NCI-H2171 treated with DMSO at 0.1 percent for 48 hours (cell line): ENCODE results near the gene SMIM14.
"Not testable (repeated sequence)": the region's sequence is repeated elsewhere in the genome, so short reads cannot be mapped to it uniquely, and the experiment has no call there.

Source experiments
- DNase-seq: peaks from one replicate; lab custom pipeline; 2025; lab: John Stamatoyannopoulos, UW

SMIM14 gene

DNA sequence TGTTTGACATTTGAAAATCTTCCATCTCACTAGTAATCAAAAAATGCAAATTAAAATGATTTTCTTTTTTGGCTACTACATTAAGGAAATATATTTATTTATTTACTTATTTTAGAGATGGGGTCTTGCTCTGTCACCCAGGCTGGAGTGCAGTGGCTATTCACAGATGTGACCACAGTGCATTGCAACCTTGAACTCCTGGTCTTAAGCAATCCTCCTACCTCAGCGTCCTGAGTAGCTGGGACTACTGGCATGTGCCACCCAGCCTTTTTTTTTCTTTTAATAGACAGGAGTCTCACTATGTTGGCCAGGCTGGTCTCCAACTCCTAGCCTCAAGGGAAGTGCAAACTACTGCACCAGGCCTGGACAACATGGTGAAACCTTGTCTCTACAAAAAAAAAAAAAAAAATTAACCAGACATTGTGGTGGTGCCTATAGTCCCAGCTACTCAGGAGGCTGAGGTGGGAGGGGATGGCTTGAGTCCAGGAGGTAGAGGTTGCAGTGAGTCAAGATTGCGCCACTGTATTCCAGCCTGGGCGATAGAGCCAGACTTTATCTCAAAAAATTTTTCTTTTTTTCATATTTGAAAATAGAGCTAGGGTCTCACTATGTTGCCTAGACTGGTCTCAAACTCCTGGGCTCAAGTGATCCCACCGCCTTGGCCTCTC is 4.4 kb upstream of the SMIM14 start:
- DNase-seq, result no peak

- no peak for DNase-seq
These were observed 2.8 kb upstream of the SMIM14 start for GRCh38 chr4:39641451-39641850.

GRCh38 chr4:39637586-39638353 is 895 bp downstream of the SMIM14 start:
- DNase-seq, result peak; percentile 16

- no peak for DNase-seq
These were observed 1.5 kb downstream of the SMIM14 start for GRCh38 chr4:39637221-39637585.

DNA sequence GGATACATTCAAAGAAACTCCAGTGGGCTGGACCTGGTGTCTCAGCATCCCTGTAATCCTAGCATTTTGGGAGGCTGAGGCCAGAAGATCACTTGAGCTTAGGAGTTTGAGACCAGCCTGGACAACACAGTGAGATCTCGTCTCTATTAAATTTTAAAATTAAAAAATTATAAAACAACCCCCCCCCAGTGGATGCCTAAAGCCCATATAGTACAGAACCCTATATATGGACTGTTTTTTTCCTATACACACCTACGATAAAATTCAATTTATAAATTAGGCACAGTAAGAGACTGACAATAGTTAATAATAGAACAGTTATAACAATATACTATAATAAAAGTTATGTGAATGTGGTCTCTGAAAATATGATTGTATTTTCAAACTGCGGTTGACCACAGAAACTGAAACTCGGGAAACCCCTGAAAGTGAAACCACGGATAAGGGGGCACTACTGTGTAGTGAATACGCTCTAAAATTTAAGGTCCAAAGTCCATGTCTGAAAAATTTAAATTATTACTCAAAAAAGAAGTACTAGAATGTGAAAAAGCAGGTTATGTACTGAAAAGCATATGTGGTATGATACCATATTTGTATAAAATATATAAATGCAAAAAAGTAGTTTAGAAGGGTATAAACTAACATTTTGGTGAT is 2.0 kb downstream of the SMIM14 start:
- DNase-seq, result no peak

DNA sequence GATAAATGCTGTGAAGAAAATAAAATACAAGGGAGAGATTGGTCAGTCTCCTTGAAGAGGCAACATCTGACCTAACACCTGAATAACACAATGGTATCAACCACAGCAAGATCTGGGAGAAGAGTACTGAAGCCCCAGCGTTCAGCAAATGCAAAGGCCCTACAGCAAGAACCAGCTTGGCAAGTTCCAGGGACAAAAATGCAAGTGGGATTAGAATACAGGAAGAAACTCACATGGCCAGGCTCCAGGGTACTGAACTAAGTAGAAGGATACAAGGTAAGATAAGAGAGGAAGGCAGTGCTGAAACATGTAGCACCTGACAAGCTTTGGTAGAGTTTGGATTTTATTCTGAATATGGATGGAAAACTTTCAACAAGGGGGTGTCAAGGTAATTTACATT is 3.6 kb downstream of the SMIM14 start:
- no peak for DNase-seq

DNA sequence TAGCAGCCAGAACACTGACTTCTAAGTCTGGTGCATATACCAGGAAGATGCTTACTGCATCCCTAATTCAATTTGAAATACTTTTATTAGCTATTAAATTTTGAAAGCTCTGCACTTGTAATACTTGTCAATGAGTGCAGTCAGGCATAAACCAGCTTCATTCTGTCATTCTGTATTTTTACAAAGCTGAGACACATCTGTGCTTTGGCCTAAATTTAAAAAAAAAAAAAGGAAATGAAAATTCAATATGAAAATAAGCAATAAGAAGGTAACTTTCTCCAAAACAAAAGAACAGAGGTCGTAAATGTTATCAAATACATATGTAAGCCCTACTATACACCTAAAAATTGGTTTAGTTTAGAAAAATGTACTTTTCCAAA is 7.0 kb downstream of the SMIM14 start:
- DNase-seq, result no peak

DNA sequence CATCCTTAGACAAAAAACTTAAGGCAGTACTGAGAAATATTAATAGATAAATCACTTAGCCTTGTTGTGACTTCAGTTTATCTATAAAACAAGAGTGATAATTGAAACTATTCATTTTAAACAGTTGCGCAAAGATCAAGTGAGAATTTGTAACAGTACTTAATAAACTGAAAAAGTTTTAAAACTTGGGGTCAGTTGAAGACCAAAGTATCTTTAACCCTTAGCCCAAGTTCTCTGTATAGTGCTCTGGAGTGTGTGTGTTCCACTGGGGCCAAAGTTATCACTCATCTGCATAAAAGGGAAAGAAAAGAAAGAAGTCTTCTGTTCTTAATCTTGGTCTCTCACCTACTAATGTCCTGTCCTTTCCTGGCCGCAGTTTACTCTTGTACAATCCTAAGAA is 11.3 kb downstream of the SMIM14 start:
- DNase-seq, result no peak

- no peak for DNase-seq
These were observed 11.8 kb downstream of the SMIM14 start for GRCh38 chr4:39626913-39627312.

DNA sequence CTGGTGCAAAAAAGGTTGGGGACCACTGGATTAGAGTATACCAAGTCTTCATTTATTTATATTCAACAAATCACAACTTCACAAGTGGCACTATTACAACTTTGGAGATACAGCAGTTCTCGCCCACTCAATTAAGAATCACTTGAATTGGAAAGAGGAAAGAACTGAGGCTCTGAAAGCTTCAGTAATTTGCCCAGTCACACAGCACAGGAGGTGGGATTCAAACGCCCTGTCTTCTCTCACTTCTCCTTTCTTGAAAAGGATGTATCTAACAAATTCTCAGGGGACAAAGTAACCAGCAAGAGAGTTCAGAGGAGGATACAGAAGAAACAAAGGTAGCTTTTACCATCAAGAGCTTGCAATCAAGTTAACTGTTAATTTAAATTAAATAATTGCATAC is 12.4 kb downstream of the SMIM14 start:
- no peak for DNase-seq

- no peak for DNase-seq
These were observed 17.1 kb downstream of the SMIM14 start for GRCh38 chr4:39621582-39621981.

DNA sequence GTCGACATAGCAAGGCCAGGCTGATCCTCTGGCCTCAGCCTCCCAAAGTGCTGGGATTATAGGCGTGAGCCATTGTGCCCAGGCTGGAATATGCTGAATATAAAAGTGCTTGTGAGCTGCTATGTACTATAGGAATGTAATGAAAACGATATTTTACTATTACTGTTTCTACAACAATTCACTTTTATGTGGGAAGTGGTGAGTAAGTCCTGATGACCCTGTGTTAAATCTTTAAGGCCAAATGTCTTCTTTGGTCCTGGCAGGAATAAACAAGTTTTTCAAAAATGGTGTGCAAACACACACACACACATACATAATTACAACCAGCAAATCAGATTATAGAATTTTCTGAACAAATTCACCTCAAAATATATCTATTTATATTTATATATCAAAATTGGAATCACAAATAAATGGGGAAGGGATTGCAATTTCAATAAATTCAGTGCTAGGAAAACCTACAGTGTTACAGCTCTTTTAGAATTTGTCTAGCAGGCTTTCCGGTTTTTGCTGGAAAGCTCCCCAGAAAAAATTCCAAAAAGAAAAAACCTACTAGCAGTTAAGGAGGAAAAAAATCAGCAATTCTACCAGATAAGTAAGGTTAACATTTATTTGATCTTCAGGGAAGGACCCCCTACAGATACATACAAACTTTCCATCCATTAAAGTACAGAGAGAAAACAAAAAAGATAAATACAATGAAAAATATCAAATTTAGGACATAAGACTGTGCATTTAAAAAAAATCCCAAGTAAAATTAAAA is 17.9 kb downstream of the SMIM14 start:
- no peak for DNase-seq

DNA sequence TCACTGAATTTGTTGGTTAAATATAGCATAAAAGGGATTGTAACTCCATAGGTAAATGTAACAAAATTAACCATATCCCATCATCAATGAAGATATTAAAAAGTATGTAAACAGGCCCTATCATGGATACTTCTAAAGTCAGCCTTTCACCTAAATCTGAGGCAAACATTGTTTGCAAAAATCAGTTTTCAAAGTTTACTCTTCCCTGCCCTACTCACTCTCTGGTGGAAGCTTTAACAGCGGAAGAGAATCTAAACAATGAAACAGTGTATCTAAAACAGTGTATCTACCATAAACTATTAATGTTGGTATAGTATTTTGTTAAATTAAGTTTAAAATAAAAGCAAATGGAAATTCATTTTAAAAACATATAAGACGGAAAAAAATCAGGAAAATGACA is 21.1 kb downstream of the SMIM14 start:
- DNase-seq, result no peak

DNA sequence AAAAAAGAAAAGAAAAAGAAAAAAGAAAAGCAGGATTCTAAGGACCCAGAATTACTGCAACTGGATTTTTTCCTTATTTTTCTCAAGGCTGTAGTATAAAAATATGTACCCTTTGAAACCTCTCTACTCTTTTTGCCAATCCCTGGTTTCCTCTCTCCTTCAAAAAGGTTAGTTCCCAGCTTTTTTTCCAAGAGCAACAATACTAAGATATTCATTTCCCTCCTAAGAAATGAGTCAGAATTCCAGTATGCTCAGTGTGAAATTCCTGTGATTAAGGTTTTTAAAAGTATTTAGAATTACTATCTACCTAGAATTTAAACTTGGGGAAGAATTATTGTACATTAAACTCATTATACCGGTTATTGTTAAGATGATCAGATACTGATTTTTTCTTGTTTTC is 22.0 kb downstream of the SMIM14 start:
- DNase-seq, result no peak

- DNase-seq, result not testable (repeated sequence)
These were observed 22.6 kb downstream of the SMIM14 start for GRCh38 chr4:39616112-39616511.

GRCh38 chr4:39614487-39615162 is 24.0 kb downstream of the SMIM14 start:
- DNase-seq, result no peak

DNA sequence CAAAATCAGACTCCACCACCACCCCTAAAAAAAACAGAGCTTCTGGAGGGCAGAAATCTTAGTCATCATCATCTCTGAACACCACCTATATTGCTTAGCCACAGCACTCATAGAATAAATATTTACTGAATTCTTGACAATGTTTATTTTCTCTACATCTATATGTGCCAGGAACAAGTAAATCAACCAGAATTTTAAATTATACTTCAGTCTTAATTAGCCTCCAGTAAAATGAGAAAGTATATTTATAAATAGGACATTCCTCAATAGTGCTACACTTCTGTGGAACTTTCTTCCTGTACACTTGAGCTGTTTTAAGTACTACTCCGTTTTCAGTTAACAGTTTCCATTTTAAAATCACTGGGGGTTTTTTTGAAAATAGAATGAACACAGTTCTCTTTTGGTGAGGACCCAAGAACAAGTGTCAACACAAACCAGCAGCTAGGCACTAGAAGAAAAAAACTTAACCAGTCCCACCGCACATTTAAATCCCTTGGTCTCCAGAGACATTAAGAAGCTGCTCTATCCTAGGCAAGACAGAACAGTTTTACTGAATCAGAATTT is 25.5 kb downstream of the SMIM14 start:
- no peak for DNase-seq

GRCh38 chr4:39609454-39609931 is 29.2 kb downstream of the SMIM14 start:
- DNase-seq, result no peak

DNA sequence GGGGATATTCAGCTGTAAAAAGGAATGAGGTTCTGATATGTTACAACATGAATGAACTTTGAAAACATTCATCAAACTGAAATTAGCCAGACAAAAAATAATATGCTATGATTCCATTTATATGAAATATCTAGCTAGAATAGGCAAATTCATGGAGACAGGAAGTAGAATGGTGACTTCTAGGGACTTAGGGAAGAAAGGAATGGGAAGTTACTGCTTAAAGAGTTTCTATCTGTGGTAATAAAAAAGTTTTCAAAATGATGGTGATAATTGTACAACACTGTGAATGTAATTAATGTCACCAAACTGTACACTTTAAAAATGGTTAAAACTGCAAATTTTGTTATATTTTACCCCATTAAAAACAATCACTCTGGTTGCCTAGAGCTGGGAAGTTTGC is 30.2 kb downstream of the SMIM14 start:
- no peak for DNase-seq

- DNase-seq, result no peak
These were observed 31.9 kb downstream of the SMIM14 start for GRCh38 chr4:39606747-39607146.

GRCh38 chr4:39597695-39598381 is 40.8 kb downstream of the SMIM14 start:
- no peak for DNase-seq
